ENCODE data around the gene PRKACA. TPM values are rescaled to one million over a fixed set of nuclear protein-coding genes. Genes with fewer than 3 reads are reported as not detected.

The PRKACA gene
- polyA plus RNA-seq (2013) = 55.0 and 56.5 TPM in 2 replicates

- Histone ChIP-seq H3K4me3 (ENCODE audit: low read depth, low read length) (peak within 1 kb of the TSS; percentile 89), H3K79me2 (ENCODE audit: control insufficient read depth, insufficient read depth, low read length, poor library complexity) (peaks cover 2% of the 10 kb centered on the region), H3K4me2 (ENCODE audit: low read length) (peak within 1 kb of the TSS; percentile 92), H3K4ac (ENCODE audit: low read depth, low read length) (peak within 1 kb of the TSS; percentile 43), H3K27me3 (ENCODE audit: insufficient read depth, low read length) (no peaks in the 10 kb centered on the region), H4K8ac (ENCODE audit: low read depth, low read length) (peak within 1 kb of the TSS; percentile 72), H3K9me3 (ENCODE audit: insufficient read depth, low read depth, low read length) (no peaks in the 10 kb centered on the region), H2AK5ac (ENCODE audit: low read length) (no peak within 1 kb of the TSS), H3K23ac (ENCODE audit: low read length) (no peak within 1 kb of the TSS), H3K36me3 (ENCODE audit: control insufficient read depth in 1 of 2, insufficient read depth in 2 of 2, low read length in 2 of 2) (peaks cover 3 to 6% of the 10 kb centered on the region in 2 experiments), H3K79me1 (ENCODE audit: low read length) (peaks cover 4% of the 10 kb centered on the region), H3K4me1 (ENCODE audit: control insufficient read depth in 1 of 2, insufficient read depth in 2 of 2, low read length in 2 of 2) (peaks cover 12 to 20% of the 10 kb centered on the region in 2 experiments), H4K12ac (ENCODE audit: low read depth, low read length) (peak within 1 kb of the TSS; percentile 37), H3K18ac (ENCODE audit: low read length) (peak within 1 kb of the TSS; percentile 55), H2BK12ac (ENCODE audit: low read length) (no peak within 1 kb of the TSS), H3K9ac (ENCODE audit: low read length) (peak within 1 kb of the TSS; percentile 73), H3K27ac (ENCODE audit: low read depth, low read length) (peak within 1 kb of the TSS; percentile 69), H2BK5ac (ENCODE audit: low read depth, low read length, poor library complexity) (no peak within 1 kb of the TSS), H3K14ac (ENCODE audit: low read length) (peak within 1 kb of the TSS; percentile 71), H4K91ac (ENCODE audit: low read depth, low read length) (peak within 1 kb of the TSS; percentile 56), H2BK120ac (ENCODE audit: insufficient read depth, low read length, poor library complexity) (no peak within 1 kb of the TSS), H2AFZ (ENCODE audit: insufficient read depth, low read length, poor library complexity) (peak within 1 kb of the TSS; percentile 56)
- peak; percentile 99 for DNase-seq
- no CpG with 5 or more reads among the region's 67 CpGs for WGBS (ENCODE audit: extremely low coverage, insufficient coverage, insufficient read length)
Observed at GRCh38 chr19:14117668-14118164, at the start of gene PRKACA. Gene PRKACA, minus strand, starts transcription at chr19:14117762. Its CDS starts 215 bp downstream, at chr19:14117547.

DNA sequence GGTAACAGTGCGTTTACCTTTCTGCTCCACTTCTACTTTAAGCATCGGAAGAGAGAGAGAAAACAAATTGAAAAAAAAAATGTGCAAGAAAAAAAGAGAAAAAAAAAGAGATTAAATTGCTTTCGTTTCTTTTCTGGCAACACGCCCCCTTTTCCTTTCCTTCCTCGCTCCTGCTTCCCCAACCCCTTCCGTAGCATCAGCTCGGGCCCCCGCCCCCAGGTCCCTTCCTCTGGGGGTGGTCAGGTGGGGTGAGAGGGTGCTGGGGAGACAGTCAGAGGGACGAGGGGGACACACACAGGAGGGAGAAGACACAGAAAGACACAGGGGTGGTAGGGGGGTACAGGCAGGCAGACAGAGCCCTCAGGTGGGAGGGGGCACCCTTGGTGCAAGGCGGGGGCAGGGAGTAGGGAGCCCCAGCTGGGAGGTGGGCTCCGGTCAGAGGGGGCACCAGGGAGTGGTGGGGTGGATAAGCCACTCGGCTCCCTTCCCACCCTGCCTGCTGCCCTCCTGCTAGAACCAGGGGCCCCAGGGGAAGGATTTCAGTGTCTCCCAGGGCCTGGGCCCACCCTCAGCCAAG lies 49.5 kb upstream of the PRKACA start:
- Histone ChIP-seq H3K4me2 (ENCODE audit: low read length) (no peak overlapping the region), H2BK5ac (ENCODE audit: low read depth, low read length, poor library complexity) (no peak overlapping the region), H3K79me2 (ENCODE audit: control insufficient read depth, insufficient read depth, low read length, poor library complexity) (no peaks in the 10 kb centered on the region), H3K9ac (ENCODE audit: low read length) (no peak overlapping the region), H3K27ac (ENCODE audit: low read depth, low read length) (no peak overlapping the region), H3K18ac (ENCODE audit: low read length) (no peak overlapping the region), H3K9me3 (ENCODE audit: insufficient read depth, low read depth, low read length) (peaks cover 3% of the 10 kb centered on the region), H3K4me1 (ENCODE audit: control insufficient read depth in 1 of 2, insufficient read depth in 2 of 2, low read length in 2 of 2) (no peaks in the 10 kb centered on the region), H2BK120ac (ENCODE audit: insufficient read depth, low read length, poor library complexity) (no peak overlapping the region), H3K27me3 (ENCODE audit: insufficient read depth, low read length) (no peaks in the 10 kb centered on the region), H3K4ac (ENCODE audit: low read depth, low read length) (no peak overlapping the region), H3K14ac (ENCODE audit: low read length) (no peak overlapping the region), H2AFZ (ENCODE audit: insufficient read depth, low read length, poor library complexity) (no peak overlapping the region), H3K23ac (ENCODE audit: low read length) (no peak overlapping the region), H3K36me3 (ENCODE audit: control insufficient read depth in 1 of 2, insufficient read depth in 2 of 2, low read length in 2 of 2) (peaks cover 7 to 14% of the 10 kb centered on the region in 2 experiments), H4K91ac (ENCODE audit: low read depth, low read length) (no peak overlapping the region), H3K79me1 (ENCODE audit: low read length) (no peaks in the 10 kb centered on the region), H4K8ac (ENCODE audit: low read depth, low read length) (no peak overlapping the region), H2AK5ac (ENCODE audit: low read length) (no peak overlapping the region), H2BK12ac (ENCODE audit: low read length) (no peak overlapping the region), H4K12ac (ENCODE audit: low read depth, low read length) (no peak overlapping the region), H3K4me3 (ENCODE audit: low read depth, low read length) (no peak overlapping the region)
- DNase-seq = no peak
- no CpG with 5 or more reads among the region's 12 CpGs for WGBS (ENCODE audit: extremely low coverage, insufficient coverage, insufficient read length)

DNA sequence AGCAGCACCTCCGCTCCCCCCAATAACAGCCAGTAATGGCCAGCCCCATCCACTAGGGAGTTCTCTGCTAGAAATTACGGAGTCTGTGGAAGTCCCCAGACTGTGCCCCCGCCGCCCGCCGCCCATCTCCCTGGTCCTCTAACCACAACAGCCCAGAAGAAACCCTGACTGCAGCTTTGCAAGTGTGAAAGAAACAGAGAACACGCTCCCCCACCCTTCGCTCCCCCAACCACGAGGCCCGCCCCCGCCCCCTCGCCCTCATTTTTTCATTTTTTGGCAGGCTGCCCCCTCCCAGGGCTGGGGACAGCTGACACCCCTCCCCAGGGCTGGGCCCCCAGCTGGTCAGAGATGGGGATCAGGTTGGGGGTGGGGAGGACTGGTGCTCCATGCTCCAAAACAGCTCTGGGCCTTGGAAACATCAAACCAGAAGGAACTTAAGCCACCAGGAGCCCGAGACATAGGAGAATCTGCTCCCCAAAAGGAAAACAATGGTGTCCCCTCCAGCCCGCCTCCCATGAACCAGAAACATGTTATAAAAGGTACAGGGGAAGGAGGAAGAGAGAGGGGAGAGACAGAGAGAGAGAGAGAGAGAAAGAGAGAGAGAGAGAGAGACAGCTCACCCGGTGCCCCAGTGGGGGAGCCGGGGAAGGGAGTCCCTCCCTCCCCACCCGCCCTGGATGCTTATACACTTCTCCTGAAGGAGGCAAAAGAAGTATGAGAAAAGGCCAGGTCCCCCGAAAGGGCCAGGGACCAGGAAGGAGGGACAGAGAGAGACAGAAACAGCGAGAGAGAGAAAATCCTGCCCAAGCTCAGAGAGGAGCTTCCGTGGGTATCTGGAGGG lies 48.6 kb upstream of the PRKACA start:
- no CpG with 5 or more reads among the region's 20 CpGs for WGBS (ENCODE audit: extremely low coverage, insufficient coverage, insufficient read length)
- no peak overlapping the region for H3K23ac ChIP-seq (ENCODE audit: low read length)
- no peak overlapping the region for H3K14ac ChIP-seq (ENCODE audit: low read length)
- H3K79me2 ChIP-seq (ENCODE audit: control insufficient read depth, insufficient read depth, low read length, poor library complexity) = no peaks in the 10 kb centered on the region
- peaks cover 7 to 14% of the 10 kb centered on the region in 2 experiments for H3K36me3 ChIP-seq (ENCODE audit: control insufficient read depth in 1 of 2, insufficient read depth in 2 of 2, low read length in 2 of 2)
- no peak overlapping the region for H2BK12ac ChIP-seq (ENCODE audit: low read length)
- H2AFZ ChIP-seq (ENCODE audit: insufficient read depth, low read length, poor library complexity) = no peak overlapping the region
- H3K18ac ChIP-seq (ENCODE audit: low read length) = no peak overlapping the region
- H2BK120ac ChIP-seq (ENCODE audit: insufficient read depth, low read length, poor library complexity) = no peak overlapping the region
- H3K4me2 ChIP-seq (ENCODE audit: low read length) = no peak overlapping the region
- no peak overlapping the region for H3K27ac ChIP-seq (ENCODE audit: low read depth, low read length)
- no peak overlapping the region for H4K12ac ChIP-seq (ENCODE audit: low read depth, low read length)
- H3K4me3 ChIP-seq (ENCODE audit: low read depth, low read length) = no peak overlapping the region
- H3K9ac ChIP-seq (ENCODE audit: low read length) = no peak overlapping the region
- H3K4ac ChIP-seq (ENCODE audit: low read depth, low read length) = no peak overlapping the region
- H4K8ac ChIP-seq (ENCODE audit: low read depth, low read length) = no peak overlapping the region
- peaks cover 3% of the 10 kb centered on the region for H3K9me3 ChIP-seq (ENCODE audit: insufficient read depth, low read depth, low read length)
- no peak overlapping the region for H2AK5ac ChIP-seq (ENCODE audit: low read length)
- H2BK5ac ChIP-seq (ENCODE audit: low read depth, low read length, poor library complexity) = no peak overlapping the region
- no peak for DNase-seq
- no peaks in the 10 kb centered on the region for H3K79me1 ChIP-seq (ENCODE audit: low read length)
- no peaks in the 10 kb centered on the region for H3K27me3 ChIP-seq (ENCODE audit: insufficient read depth, low read length)
- no peak overlapping the region for H4K91ac ChIP-seq (ENCODE audit: low read depth, low read length)
- no peaks in the 10 kb centered on the region for H3K4me1 ChIP-seq (ENCODE audit: control insufficient read depth in 1 of 2, insufficient read depth in 2 of 2, low read length in 2 of 2)

- Histone ChIP-seq H3K4me1 (ENCODE audit: control insufficient read depth in 1 of 2, insufficient read depth in 2 of 2, low read length in 2 of 2) (no peaks in the 10 kb centered on the region), H4K8ac (ENCODE audit: low read depth, low read length) (no peak overlapping the region), H3K14ac (ENCODE audit: low read length) (no peak overlapping the region), H4K91ac (ENCODE audit: low read depth, low read length) (no peak overlapping the region), H2BK120ac (ENCODE audit: insufficient read depth, low read length, poor library complexity) (no peak overlapping the region), H3K79me2 (ENCODE audit: control insufficient read depth, insufficient read depth, low read length, poor library complexity) (no peaks in the 10 kb centered on the region), H3K9me3 (ENCODE audit: insufficient read depth, low read depth, low read length) (peaks cover 3% of the 10 kb centered on the region), H4K12ac (ENCODE audit: low read depth, low read length) (no peak overlapping the region), H3K4ac (ENCODE audit: low read depth, low read length) (no peak overlapping the region), H3K27ac (ENCODE audit: low read depth, low read length) (no peak overlapping the region), H3K23ac (ENCODE audit: low read length) (no peak overlapping the region), H3K36me3 (ENCODE audit: control insufficient read depth in 1 of 2, insufficient read depth in 2 of 2, low read length in 2 of 2) (peaks cover 4 to 7% of the 10 kb centered on the region in 2 experiments), H2AFZ (ENCODE audit: insufficient read depth, low read length, poor library complexity) (no peak overlapping the region), H3K4me2 (ENCODE audit: low read length) (no peak overlapping the region), H2BK12ac (ENCODE audit: low read length) (no peak overlapping the region), H2AK5ac (ENCODE audit: low read length) (no peak overlapping the region), H3K18ac (ENCODE audit: low read length) (no peak overlapping the region), H3K27me3 (ENCODE audit: insufficient read depth, low read length) (no peaks in the 10 kb centered on the region), H2BK5ac (ENCODE audit: low read depth, low read length, poor library complexity) (no peak overlapping the region), H3K9ac (ENCODE audit: low read length) (no peak overlapping the region), H3K79me1 (ENCODE audit: low read length) (no peaks in the 10 kb centered on the region), H3K4me3 (ENCODE audit: low read depth, low read length) (no peak overlapping the region)
- no peak for DNase-seq
- no CpG with 5 or more reads among the region's 16 CpGs for WGBS (ENCODE audit: extremely low coverage, insufficient coverage, insufficient read length)
Observed at GRCh38 chr19:14164724-14165493, 47.3 kb upstream of the PRKACA start.

Measured in trophoblast cell (in vitro differentiated cells and primary cell).